Measurements from ENCODE around the gene CD14.
"Not testable (repeated sequence)": the region's sequence is repeated elsewhere in the genome, so short reads cannot be mapped to it uniquely, and the experiment has no call there.

Gene CD14

GRCh38 chr5:140633021-140633471, at the start of gene CD14:
TSS of gene CD14 (minus strand) at chr5:140633175. CDS start at chr5:140633071, 104 bp downstream.
- peak; percentile 49 for DNase-seq
- in situ Hi-C loops (cut with HindIII; ENCODE audit: low pct_ligation_motif_present, low pct_unique_long_range_greater_than_20kb, low sequenced_read_pairs), result no loop called here

- in situ Hi-C loops (cut with HindIII; ENCODE audit: low pct_ligation_motif_present, low pct_unique_long_range_greater_than_20kb, low sequenced_read_pairs), result no loop called here
- no peak for DNase-seq
Observed at GRCh38 chr5:140678993-140679392, 46.0 kb upstream of the CD14 start.

- no peak for DNase-seq
- in situ Hi-C loops (cut with HindIII; ENCODE audit: low pct_ligation_motif_present, low pct_unique_long_range_greater_than_20kb, low sequenced_read_pairs), result no loop called here
Observed at GRCh38 chr5:140677947-140678346, 45.0 kb upstream of the CD14 start.

GRCh38 chr5:140674629-140675028, 41.7 kb upstream of the CD14 start:
- in situ Hi-C loops (cut with HindIII; ENCODE audit: low pct_ligation_motif_present, low pct_unique_long_range_greater_than_20kb, low sequenced_read_pairs), result no loop called here
- no peak for DNase-seq

GRCh38 chr5:140674211-140674610, 41.2 kb upstream of the CD14 start:
- in situ Hi-C loops (cut with HindIII; ENCODE audit: low pct_ligation_motif_present, low pct_unique_long_range_greater_than_20kb, low sequenced_read_pairs), result no loop called here
- no peak for DNase-seq

- DNase-seq, result no peak
- in situ Hi-C loops (cut with HindIII; ENCODE audit: low pct_ligation_motif_present, low pct_unique_long_range_greater_than_20kb, low sequenced_read_pairs), result no loop called here
Observed at GRCh38 chr5:140673187-140673976, 40.4 kb upstream of the CD14 start, which contains the start of gene DND1. TSS of gene DND1 (minus strand) at chr5:140673576. CDS start at chr5:140673542, 34 bp downstream.

GRCh38 chr5:140672455-140673186, 39.6 kb upstream of the CD14 start:
- in situ Hi-C loops (cut with HindIII; ENCODE audit: low pct_ligation_motif_present, low pct_unique_long_range_greater_than_20kb, low sequenced_read_pairs), result no loop called here
- peak; percentile 28 for DNase-seq

- in situ Hi-C loops (cut with HindIII; ENCODE audit: low pct_ligation_motif_present, low pct_unique_long_range_greater_than_20kb, low sequenced_read_pairs), result no loop called here
- DNase-seq, result no peak
Observed at GRCh38 chr5:140671472-140672125, 38.6 kb upstream of the CD14 start.

- DNase-seq; in situ Hi-C loops (cut with HindIII; ENCODE audit: low pct_ligation_motif_present, low pct_unique_long_range_greater_than_20kb, low sequenced_read_pairs): not testable (repeated sequence)
Observed at GRCh38 chr5:140671035-140671434, 38.1 kb upstream of the CD14 start.

GRCh38 chr5:140664359-140665119, 31.6 kb upstream of the CD14 start, which contains the start of gene WDR55:
TSS of gene WDR55 (plus strand) at chr5:140664904. CDS start at chr5:140664913, 9 bp downstream.
- DNase-seq, result peak; percentile 88

GRCh38 chr5:140664030-140664358, 31.0 kb upstream of the CD14 start:
- in situ Hi-C loops (cut with HindIII; ENCODE audit: low pct_ligation_motif_present, low pct_unique_long_range_greater_than_20kb, low sequenced_read_pairs), result no loop called here
- no peak for DNase-seq

More at GRCh38 chr5:140664359-140665119, 31.6 kb upstream of the CD14 start, which contains the start of gene WDR55:
- in situ Hi-C loops (cut with HindIII; ENCODE audit: low pct_ligation_motif_present, low pct_unique_long_range_greater_than_20kb, low sequenced_read_pairs), result no loop called here

- DNase-seq; in situ Hi-C loops (cut with HindIII; ENCODE audit: low pct_ligation_motif_present, low pct_unique_long_range_greater_than_20kb, low sequenced_read_pairs): not testable (repeated sequence)
Observed at GRCh38 chr5:140660371-140660770, 27.4 kb upstream of the CD14 start.

GRCh38 chr5:140658870-140659269, 25.9 kb upstream of the CD14 start:
- DNase-seq, result no peak
- in situ Hi-C loops (cut with HindIII; ENCODE audit: low pct_ligation_motif_present, low pct_unique_long_range_greater_than_20kb, low sequenced_read_pairs), result no loop called here

- no peak for DNase-seq
Observed at GRCh38 chr5:140647042-140647419, 14.1 kb upstream of the CD14 start.

GRCh38 chr5:140642718-140643117, 9.7 kb upstream of the CD14 start:
- in situ Hi-C loops (cut with HindIII; ENCODE audit: low pct_ligation_motif_present, low pct_unique_long_range_greater_than_20kb, low sequenced_read_pairs), result no loop called here
- DNase-seq, result no peak

More at GRCh38 chr5:140647042-140647419, 14.1 kb upstream of the CD14 start:
- in situ Hi-C loops (cut with HindIII; ENCODE audit: low pct_ligation_motif_present, low pct_unique_long_range_greater_than_20kb, low sequenced_read_pairs), result no loop called here

- DNase-seq, result no peak
- in situ Hi-C loops (cut with HindIII; ENCODE audit: low pct_ligation_motif_present, low pct_unique_long_range_greater_than_20kb, low sequenced_read_pairs), result no loop called here
Observed at GRCh38 chr5:140641716-140642115, 8.7 kb upstream of the CD14 start.

- DNase-seq, result peak; percentile 91
- in situ Hi-C loops (cut with HindIII; ENCODE audit: low pct_ligation_motif_present, low pct_unique_long_range_greater_than_20kb, low sequenced_read_pairs), result no loop called here
Observed at GRCh38 chr5:140639148-140639981, 6.4 kb upstream of the CD14 start, which contains the start of gene TMCO6. TSS of gene TMCO6 (plus strand) at chr5:140639451. CDS start at chr5:140639528, 77 bp downstream.

GRCh38 chr5:140638898-140639147, 5.8 kb upstream of the CD14 start:
- in situ Hi-C loops (cut with HindIII; ENCODE audit: low pct_ligation_motif_present, low pct_unique_long_range_greater_than_20kb, low sequenced_read_pairs); DNase-seq: not testable (repeated sequence)
